GM19438 (cell line): ENCODE data around the gene TMEM132C.

Experiments used
- ATAC-seq: cut with Tn5 transposase; IDR thresholded peaks from one replicate; pipeline ENCODE4 v1.9.1; 2021; ENCODE audit warnings: low read depth; ENCODE audit not compliant: unreplicated experiment

Gene TMEM132C

GRCh38 chr12:128643155-128643554 lies 376.2 kb downstream of the TMEM132C start:
- ATAC-seq: no peak

GRCh38 chr12:128644664-128645296 lies 377.8 kb downstream of the TMEM132C start:
- no peak for ATAC-seq

GRCh38 chr12:128649902-128650301 lies 382.9 kb downstream of the TMEM132C start:
- no peak for ATAC-seq

DNA sequence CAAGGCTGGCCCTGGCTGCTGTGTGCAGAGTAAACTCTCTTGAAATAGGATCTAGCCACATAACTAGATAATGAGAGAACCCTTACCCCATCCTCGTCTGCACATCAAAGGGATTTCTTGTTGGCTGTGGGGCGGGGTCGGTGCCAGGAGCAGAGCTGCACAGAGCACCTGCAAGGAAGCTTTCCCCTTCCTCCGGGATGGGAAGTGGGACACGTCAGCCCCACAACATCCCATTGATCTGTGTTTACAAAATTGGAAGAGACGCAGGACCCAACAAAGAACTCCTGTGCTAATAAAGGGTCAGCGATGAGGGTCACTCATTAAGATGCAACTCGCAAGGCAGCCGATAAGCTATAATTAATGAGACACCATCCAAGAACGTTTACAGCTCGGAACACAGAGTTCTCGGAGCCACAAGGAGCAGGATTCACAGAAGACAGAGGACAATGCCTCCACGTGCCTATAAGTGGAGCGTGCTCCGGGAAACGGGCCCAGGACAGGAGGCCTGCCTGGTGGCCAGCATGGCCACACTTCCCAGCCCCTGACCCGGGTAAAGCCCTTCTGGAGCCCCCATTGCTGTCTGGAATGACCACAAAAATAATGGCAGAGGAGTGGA lies 385.3 kb downstream of the TMEM132C start:
- no peak for ATAC-seq

- ATAC-seq: no peak
Measured at GRCh38 chr12:128654468-128654867, 387.5 kb downstream of the TMEM132C start.

- no peak for ATAC-seq
Measured at GRCh38 chr12:128657378-128657777, 390.4 kb downstream of the TMEM132C start.

DNA sequence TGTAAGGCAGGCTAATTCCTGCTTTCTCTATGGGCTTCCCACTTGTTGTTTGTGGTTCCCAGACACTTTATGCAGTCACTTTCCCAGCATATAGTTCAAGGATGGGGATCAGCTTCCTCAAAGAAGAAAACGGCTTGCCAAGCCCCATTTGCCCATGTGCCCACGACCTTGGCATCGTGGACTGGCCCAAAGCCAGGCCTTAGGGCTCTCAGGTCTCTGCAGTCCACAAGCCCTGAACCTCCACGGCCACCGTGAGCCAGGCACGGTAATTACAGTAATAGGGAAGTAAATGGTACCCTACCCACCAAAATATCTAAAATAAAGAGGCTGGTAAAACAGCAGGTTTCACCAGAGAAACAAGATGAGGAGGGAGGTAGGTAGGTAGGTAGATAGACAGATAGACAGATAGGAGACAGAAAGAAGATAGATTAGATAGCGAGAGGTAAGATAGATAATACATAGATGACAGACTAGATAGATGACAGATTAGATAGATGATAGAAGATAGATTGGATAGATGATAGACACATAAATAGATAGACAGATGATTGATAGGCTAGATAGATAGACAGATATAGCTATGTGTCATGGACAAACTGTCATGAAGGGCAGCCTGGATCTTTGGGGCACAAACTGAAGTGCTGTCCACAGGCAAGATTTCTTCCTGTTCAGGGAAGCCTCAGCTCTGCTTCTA lies 393.7 kb downstream of the TMEM132C start:
- ATAC-seq: no peak

- ATAC-seq: no peak
Measured at GRCh38 chr12:128661226-128661569, 394.2 kb downstream of the TMEM132C start.

GRCh38 chr12:128662101-128662500 lies 395.1 kb downstream of the TMEM132C start:
- no peak for ATAC-seq

- ATAC-seq: no peak
Measured at GRCh38 chr12:128664501-128664900, 397.5 kb downstream of the TMEM132C start.

GRCh38 chr12:128667193-128667592 lies 400.2 kb downstream of the TMEM132C start:
- no peak for ATAC-seq

GRCh38 chr12:128671528-128672042 lies 404.6 kb downstream of the TMEM132C start:
- ATAC-seq: no peak

- ATAC-seq: no peak
Measured at GRCh38 chr12:128672428-128672827, 405.5 kb downstream of the TMEM132C start.

DNA sequence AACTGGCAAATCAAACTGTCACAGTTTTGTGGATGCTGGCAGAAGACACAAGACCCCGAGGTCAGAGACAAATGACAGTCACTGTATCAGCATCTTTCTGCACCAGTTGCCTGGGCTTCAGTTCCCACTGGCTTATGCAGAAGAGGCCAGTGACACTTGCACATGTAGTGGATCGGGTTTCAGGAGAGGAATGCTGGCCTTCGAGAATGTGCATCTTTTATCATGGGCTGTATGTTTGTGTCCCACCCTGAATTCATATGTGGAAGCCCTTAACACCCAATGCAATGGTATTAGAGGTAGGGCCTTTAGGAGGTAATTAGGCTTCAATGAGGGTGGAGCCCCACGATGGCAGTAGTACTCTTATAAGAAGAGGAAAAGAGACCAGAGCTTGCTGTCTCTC lies 405.9 kb downstream of the TMEM132C start:
- no peak for ATAC-seq

DNA sequence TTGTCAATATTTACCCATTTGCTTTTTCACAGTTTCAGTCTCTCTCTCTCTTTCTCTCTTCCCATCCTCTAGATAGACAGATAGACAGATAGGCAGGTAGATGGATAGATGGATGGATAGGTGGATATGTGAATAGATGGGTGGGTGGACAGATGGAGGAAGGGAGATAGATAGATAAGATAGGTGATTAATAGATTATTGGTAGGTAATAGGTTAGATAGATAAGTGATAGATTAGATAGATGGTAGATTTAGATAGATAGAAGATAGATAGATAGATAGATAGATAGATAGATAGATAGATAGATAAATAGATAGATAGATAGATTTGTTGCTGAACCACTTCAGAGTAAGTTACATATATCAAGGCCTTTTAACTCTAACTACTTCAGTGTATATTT lies 408.6 kb downstream of the TMEM132C start:
- ATAC-seq: no peak

- no peak for ATAC-seq
Measured at GRCh38 chr12:128680555-128680954, 413.6 kb downstream of the TMEM132C start.

- no peak for ATAC-seq
Measured at GRCh38 chr12:128682548-128683275, 415.7 kb downstream of the TMEM132C start.

- no peak for ATAC-seq
Measured at GRCh38 chr12:128684352-128684751, 417.4 kb downstream of the TMEM132C start.

GRCh38 chr12:128685903-128686475 lies 419.0 kb downstream of the TMEM132C start:
- no peak for ATAC-seq

DNA sequence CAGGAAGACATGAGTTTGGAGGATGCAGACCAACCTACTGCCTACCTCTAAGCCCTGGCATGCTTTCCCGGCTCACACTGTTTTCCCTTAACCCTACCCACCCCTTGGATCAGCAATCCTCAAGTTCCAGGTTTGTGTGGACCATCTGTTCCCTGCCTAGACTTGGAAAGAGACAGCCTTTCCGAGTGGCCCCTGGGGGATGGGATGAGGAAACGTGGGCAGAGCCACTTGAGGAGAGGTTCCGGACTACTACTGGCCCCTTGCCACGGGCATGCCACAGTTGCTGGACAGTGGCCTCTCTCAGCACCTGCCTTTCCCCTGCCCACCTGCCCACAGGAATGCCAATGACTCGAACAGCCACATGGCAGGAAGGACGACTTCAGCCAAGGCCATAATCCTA lies 420.9 kb downstream of the TMEM132C start:
- no peak for ATAC-seq

- ATAC-seq: no peak
Measured at GRCh38 chr12:128690641-128691040, 423.7 kb downstream of the TMEM132C start.
